Testis (tissue), 3 donors: ENCODE results near the gene HLA-DPA1. TPM values are rescaled to one million over a fixed set of nuclear protein-coding genes. Genes with fewer than 3 reads are reported as not detected.
"Not testable (repeated sequence)": the region's sequence is repeated elsewhere in the genome, so short reads cannot be mapped to it uniquely, and the experiment has no call there.

Experiments
- DNase-seq: peaks from one replicate; pipeline ENCODE4 v3.0.0-alpha.2; 2019
- H3K27ac ChIP-seq, 2 donors: fragments of 200-600 bp; sonication (generic); one replicate each; pipeline ENCODE4 v1.5.1; 2019
- H3K27me3 ChIP-seq: fragments of 200-600 bp; sonication (generic); one replicate; pipeline ENCODE4 v1.5.1; 2019
- H3K36me3 ChIP-seq: fragments of 200-600 bp; sonication (generic); one replicate; pipeline ENCODE4 v1.5.1; 2017; ENCODE audit warnings: low read depth; ENCODE audit errors: missing control alignments
- H3K4me1 ChIP-seq: fragments of 200-600 bp; sonication (generic); one replicate; pipeline ENCODE4 v1.5.1; 2019
- H3K4me3 ChIP-seq, 2 donors: fragments of 200-600 bp; sonication (generic); one replicate each; pipeline ENCODE4 v1.5.1; 2017 to 2019
- H3K9me3 ChIP-seq: fragments of 200-600 bp; sonication (generic); one replicate; pipeline ENCODE4 v1.5.1; 2017
- POLR2A ChIP-seq: fragments of 450-650 bp; IDR thresholded peaks from one replicate; pipeline ENCODE4 v1.6.1; 2017; ENCODE audit warnings: antibody characterized with exemption, mild to moderate bottlenecking, moderate library complexity
- WGBS, 2 donors: methylation state at CpG; one replicate each; pipeline ENCODE4 v1.1.5; 2018; 5-methylcytosine and 5-hydroxymethylcytosine counted together
- intact Hi-C: fragments of 100-400 bp; cut with DNase I; formaldehyde crosslinking; loops from one replicate; pipeline ENCODE4 v1.15.1; 2023; ENCODE audit warnings: low total_unique reads
- polyA plus RNA-seq: library from polyadenylated mRNA; stranded (reverse); fragments of 350-450 nt; fragmentation: Illumina TruSeq; extraction: RNeasy Lipid Tissue Mini Kit (QIAGEN cat#74804); gene quantifications from one replicate; pipeline ENCODE4 v1.2.3, GENCODE V29; 2014; ENCODE audit warnings: low read depth, low replicate concordance; ENCODE audit not compliant: insufficient read depth
- total RNA-seq, 2 donors: library from RNA; depleted of rRNA; stranded (reverse); fragments of >200 nt; gene quantifications; one replicate each; pipeline ENCODE4 v1.2.3, GENCODE V29; 2016
- TF ChIP-seq, protein P1 (sequence below), 3 experiments: fragments of 450-650 bp in 2 of 3; fragments of 200-600 bp in 1 of 3; sonication (generic) in 1 of 3; IDR thresholded peaks; one replicate each; pipeline ENCODE4 v1.5.1; 2016 to 2019; ENCODE audit warnings: antibody characterized with exemption in 3 of 3, mild to moderate bottlenecking in 2 of 3, moderate library complexity in 1 of 3

The HLA-DPA1 gene
- total and polyA plus RNA-seq, 3 donors from 2014 or later, result 26.5 to 143 (median 48.9) TPM

DNA sequence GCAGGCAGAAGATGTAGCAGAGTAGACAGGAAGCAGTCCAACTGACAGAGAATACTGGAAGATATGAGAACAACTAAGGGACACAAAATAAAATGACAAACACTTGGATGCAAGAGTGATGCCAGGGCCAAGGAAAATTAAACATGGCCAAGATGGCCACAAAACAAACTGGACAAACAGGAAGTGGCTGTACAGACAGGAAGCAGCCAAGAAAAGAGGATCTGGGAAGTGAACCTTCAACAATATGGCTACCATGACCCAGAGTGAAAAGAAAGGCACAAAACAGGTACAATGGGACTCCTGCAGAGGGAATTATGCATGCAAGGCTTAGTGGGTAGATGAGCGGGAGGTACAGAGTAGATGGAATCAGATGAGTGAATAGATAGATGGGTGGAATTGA lies 31.4 kb upstream of the HLA-DPA1 start:
- Histone ChIP-seq H3K4me1 (no peaks in the 10 kb centered on the region), H3K36me3 (no peaks in the 10 kb centered on the region), H3K27me3 (no peaks in the 10 kb centered on the region), H3K9me3 (no peaks in the 10 kb centered on the region), H3K4me3 (no peak overlapping the region), H3K27ac (no peak overlapping the region)
- intact Hi-C loops, result no loop called here
- WGBS, 2 donors, result 80 to 96% methylated on average over 1 of the region's 1 CpG
- TF ChIP-seq, protein P1, sequence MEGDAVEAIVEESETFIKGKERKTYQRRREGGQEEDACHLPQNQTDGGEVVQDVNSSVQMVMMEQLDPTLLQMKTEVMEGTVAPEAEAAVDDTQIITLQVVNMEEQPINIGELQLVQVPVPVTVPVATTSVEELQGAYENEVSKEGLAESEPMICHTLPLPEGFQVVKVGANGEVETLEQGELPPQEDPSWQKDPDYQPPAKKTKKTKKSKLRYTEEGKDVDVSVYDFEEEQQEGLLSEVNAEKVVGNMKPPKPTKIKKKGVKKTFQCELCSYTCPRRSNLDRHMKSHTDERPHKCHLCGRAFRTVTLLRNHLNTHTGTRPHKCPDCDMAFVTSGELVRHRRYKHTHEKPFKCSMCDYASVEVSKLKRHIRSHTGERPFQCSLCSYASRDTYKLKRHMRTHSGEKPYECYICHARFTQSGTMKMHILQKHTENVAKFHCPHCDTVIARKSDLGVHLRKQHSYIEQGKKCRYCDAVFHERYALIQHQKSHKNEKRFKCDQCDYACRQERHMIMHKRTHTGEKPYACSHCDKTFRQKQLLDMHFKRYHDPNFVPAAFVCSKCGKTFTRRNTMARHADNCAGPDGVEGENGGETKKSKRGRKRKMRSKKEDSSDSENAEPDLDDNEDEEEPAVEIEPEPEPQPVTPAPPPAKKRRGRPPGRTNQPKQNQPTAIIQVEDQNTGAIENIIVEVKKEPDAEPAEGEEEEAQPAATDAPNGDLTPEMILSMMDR (IDR thresholded peaks at IDR 0.05), result no peak
- no peak for TF ChIP-seq POLR2A
- no peak for DNase-seq

DNA sequence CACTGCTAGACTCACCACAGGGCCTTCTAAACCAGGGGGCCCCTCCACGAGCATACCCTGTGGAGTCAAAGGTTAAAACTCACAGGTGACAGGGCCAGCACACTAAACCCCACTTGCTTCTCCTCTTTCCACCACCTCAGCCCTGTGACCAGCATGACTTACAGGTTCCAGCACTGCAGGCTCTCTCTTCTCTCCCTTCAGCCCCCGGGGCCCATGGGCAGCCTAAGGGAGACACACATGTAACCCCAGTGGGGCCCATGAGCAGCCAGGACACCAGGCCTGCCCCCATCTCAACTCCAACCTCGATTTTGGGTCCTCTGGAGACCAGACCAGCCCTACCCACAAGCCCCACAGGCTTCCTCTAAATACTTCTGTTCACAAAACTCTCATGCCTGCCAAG lies 30.3 kb upstream of the HLA-DPA1 start:
- no peak overlapping the region for H3K27ac ChIP-seq
- TF ChIP-seq POLR2A, result no peak
- TF ChIP-seq, protein P1 (IDR thresholded peaks at IDR 0.05), result no peak
- WGBS, 2 donors, result 67 to 78% methylated on average over 3 of the region's 3 CpGs
- no peaks in the 10 kb centered on the region for H3K27me3 ChIP-seq
- intact Hi-C loops, result no loop called here
- H3K9me3 ChIP-seq, result no peaks in the 10 kb centered on the region
- H3K36me3 ChIP-seq, result no peaks in the 10 kb centered on the region
- H3K4me3 ChIP-seq, result no peak overlapping the region
- H3K4me1 ChIP-seq, result no peaks in the 10 kb centered on the region
- no peak for DNase-seq

DNA sequence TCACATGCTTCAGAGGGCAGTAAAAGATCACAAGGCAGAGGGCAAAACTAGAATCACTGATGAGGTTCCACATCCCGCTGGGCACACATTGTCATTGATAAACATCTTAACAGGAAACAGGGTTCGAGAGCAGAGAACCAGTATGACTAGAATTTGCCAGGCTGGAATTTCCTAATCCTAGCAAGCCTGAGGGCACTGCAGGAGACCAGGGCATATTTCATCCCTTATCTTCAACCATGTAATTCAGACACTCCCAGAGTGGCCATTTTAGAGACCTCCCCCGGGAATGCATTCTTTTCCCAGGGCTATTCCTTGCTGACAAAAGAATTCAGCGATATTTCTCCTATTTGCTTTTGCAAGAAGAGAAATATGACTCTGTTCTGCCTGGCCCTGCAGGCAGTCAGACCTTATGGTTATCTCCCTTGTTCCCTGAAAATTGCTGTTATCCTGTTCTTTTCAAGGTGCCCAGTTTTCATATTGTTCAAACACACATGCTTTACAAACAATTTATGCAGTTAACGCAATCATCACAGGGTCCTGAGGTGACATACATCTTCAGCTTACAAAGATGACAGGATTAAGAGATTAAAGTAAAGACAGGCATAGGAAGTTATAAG lies 27.8 kb upstream of the HLA-DPA1 start:
- H3K36me3 ChIP-seq, H3K9me3 ChIP-seq, H3K4me3 ChIP-seq, H3K27me3 ChIP-seq, DNase-seq, H3K4me1 ChIP-seq, H3K27ac ChIP-seq, intact Hi-C loops: not testable (repeated sequence)
- 80 to 81% methylated on average over 5 of the region's 5 CpGs for WGBS, 2 donors

DNA sequence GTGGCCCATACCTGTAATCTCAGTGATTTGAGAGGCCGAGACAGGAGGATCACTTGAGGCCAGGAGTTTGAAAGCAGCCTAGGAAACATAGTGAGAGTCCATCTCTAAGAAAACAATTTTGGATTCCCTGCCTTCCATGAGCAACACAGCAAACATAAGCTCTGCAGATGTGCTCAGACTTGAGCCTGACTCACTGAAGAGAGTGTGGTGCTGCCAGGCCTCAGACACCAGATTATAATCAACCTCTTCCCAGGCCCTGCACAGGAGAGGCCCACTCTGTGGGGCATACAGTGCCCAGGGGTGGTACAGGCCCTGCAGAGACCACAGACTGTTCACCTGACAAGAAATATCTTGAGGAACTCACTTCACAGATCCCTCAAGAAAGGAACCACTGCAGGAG lies 22.2 kb upstream of the HLA-DPA1 start:
- WGBS, 2 donors, result 97 to 100% methylated on average over 1 of the region's 1 CpG
- H3K27me3 ChIP-seq, result no peaks in the 10 kb centered on the region
- TF ChIP-seq, protein P1 (IDR thresholded peaks at IDR 0.05), result no peak
- no peak for TF ChIP-seq POLR2A
- no peaks in the 10 kb centered on the region for H3K9me3 ChIP-seq
- intact Hi-C loops, result no loop called here
- H3K36me3 ChIP-seq, result no peaks in the 10 kb centered on the region
- DNase-seq, result no peak
- no peaks in the 10 kb centered on the region for H3K4me1 ChIP-seq
- H3K4me3 ChIP-seq, result no peak overlapping the region
- no peak overlapping the region for H3K27ac ChIP-seq

DNA sequence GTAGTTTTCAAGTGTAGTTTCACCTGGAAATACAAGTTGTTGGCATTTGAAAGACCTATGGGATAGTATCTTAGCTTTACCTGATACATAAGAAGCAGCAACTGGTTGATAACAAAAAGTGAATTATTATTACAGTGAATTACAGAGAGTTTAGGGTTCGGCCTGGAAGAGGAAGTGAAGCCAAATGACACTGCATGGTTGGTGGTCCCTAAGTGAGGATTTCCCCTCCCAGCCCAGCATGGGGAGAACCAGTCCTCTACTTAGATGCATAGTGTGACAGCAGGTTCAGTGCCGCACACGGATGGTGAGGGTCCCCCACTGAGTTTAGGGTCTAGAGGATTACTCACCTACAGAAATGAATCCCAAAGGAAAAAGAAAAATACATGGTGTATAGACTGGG lies 20.4 kb upstream of the HLA-DPA1 start:
- WGBS, 2 donors, result 79 to 87% methylated on average over 3 of the region's 3 CpGs
- TF ChIP-seq, protein P1 (IDR thresholded peaks at IDR 0.05), result no peak
- TF ChIP-seq POLR2A, result no peak
- intact Hi-C loops, result no loop called here
- H3K27me3 ChIP-seq, result no peaks in the 10 kb centered on the region
- no peaks in the 10 kb centered on the region for H3K9me3 ChIP-seq
- no peak overlapping the region for H3K27ac ChIP-seq
- DNase-seq, result no peak
- H3K4me1 ChIP-seq, result no peaks in the 10 kb centered on the region
- H3K4me3 ChIP-seq, result no peak overlapping the region
- H3K36me3 ChIP-seq, result no peaks in the 10 kb centered on the region
